RWPE1 (cell line): ENCODE measurements around the gene LMX1A.

Source experiments
- CTCF ChIA-PET: fragments of 350-600 bp; sonication (Branson Sonifier 250); formaldehyde crosslinking; extraction: SDS; loops from one replicate; lab custom pipeline; 2021; lab: Yijun Ruan, JAX
- POLR2A ChIA-PET: fragments of 400-600 bp; formaldehyde crosslinking; extraction: SDS; loops from one replicate; lab custom pipeline; 2020; ENCODE audit warnings: antibody characterized with exemption; ENCODE audit not compliant: low non-redundant PET; lab: Yijun Ruan, JAX
- DNase-seq: peaks from one replicate; pipeline ENCODE4 v3.0.0; 2012; ENCODE audit warnings: low spot score
- H3K27ac ChIP-seq: fragments of 450-650 bp; 2 replicates; pipeline ENCODE4 v1.5.1; 2017
- CTCF ChIP-seq: fragments of 450-650 bp; conservative IDR thresholded peaks from 2 replicates; pipeline ENCODE4 v1.5.1; 2017; ENCODE audit warnings: low read depth, mild to moderate bottlenecking

The LMX1A gene

GRCh38 chr1:165316153-165316772 is 40.3 kb downstream of the LMX1A start:
- no peak overlapping the region for H3K27ac ChIP-seq
- DNase-seq = no peak
- CTCF ChIA-PET = interaction anchor here (0.7 kb wide), 1 partner anchor 10 kb away, joined by 3 read pairs; no protein-coding TSS in a partner anchor
- TF ChIP-seq CTCF = no peak
- POLR2A ChIA-PET = no interaction called here

GRCh38 chr1:165315481-165315880 is 41.0 kb downstream of the LMX1A start:
- POLR2A ChIA-PET = no interaction called here

GRCh38 chr1:165313903-165314302 is 42.6 kb downstream of the LMX1A start:
- POLR2A ChIA-PET = no interaction called here
- no peak overlapping the region for H3K27ac ChIP-seq
- CTCF ChIA-PET = interaction anchor here (0.5 kb wide), 1 partner anchor 1950 kb away, joined by 3 read pairs; no protein-coding TSS in a partner anchor
- no peak for DNase-seq
- TF ChIP-seq CTCF = no peak

More at GRCh38 chr1:165315481-165315880, 41.0 kb downstream of the LMX1A start:
- H3K27ac ChIP-seq = no peak overlapping the region
- CTCF ChIA-PET = no interaction called here
- no peak for DNase-seq
- no peak for TF ChIP-seq CTCF

GRCh38 chr1:165312591-165312990 is 43.9 kb downstream of the LMX1A start:
- TF ChIP-seq CTCF = no peak
- CTCF ChIA-PET = no interaction called here
- DNase-seq = no peak
- POLR2A ChIA-PET = no interaction called here
- H3K27ac ChIP-seq = no peak overlapping the region

GRCh38 chr1:165306543-165307434 is 49.7 kb downstream of the LMX1A start:
- H3K27ac ChIP-seq = no peak overlapping the region
- no peak for TF ChIP-seq CTCF
- ChIA-PET CTCF (interaction anchor here (0.6 kb wide), 2 partner anchors 9 to 288 kb away, joined by 3 read pairs; no protein-coding TSS in a partner anchor), POLR2A (no interaction called here)
- no peak for DNase-seq

GRCh38 chr1:165303386-165303785 is 53.1 kb downstream of the LMX1A start:
- ChIA-PET CTCF (no interaction called here), POLR2A (no interaction called here)
- no peak for TF ChIP-seq CTCF
- no peak for DNase-seq
- no peak overlapping the region for H3K27ac ChIP-seq
